GM18858 (cell line): ENCODE data around the gene SDK1.

Source experiments
- ATAC-seq: cut with Tn5 transposase; IDR thresholded peaks from one replicate; pipeline ENCODE4 v1.9.1; 2021; ENCODE audit not compliant: unreplicated experiment

Gene SDK1

GRCh38 chr7:3771906-3772305 is 470.9 kb downstream of the SDK1 start:
- no peak for ATAC-seq

GRCh38 chr7:3778345-3778744 is 477.3 kb downstream of the SDK1 start:
- no peak for ATAC-seq

- no peak for ATAC-seq
Observed at GRCh38 chr7:3780016-3780415, 479.0 kb downstream of the SDK1 start.

- ATAC-seq: no peak
Observed at GRCh38 chr7:3780525-3780924, 479.5 kb downstream of the SDK1 start.

GRCh38 chr7:3781607-3782006 is 480.6 kb downstream of the SDK1 start:
- no peak for ATAC-seq

- ATAC-seq: no peak
Observed at GRCh38 chr7:3787717-3788264, 486.7 kb downstream of the SDK1 start.

- no peak for ATAC-seq
Observed at GRCh38 chr7:3790803-3791202, 489.8 kb downstream of the SDK1 start.

GRCh38 chr7:3791327-3791726 is 490.3 kb downstream of the SDK1 start:
- no peak for ATAC-seq

GRCh38 chr7:3795141-3795540 is 494.1 kb downstream of the SDK1 start:
- ATAC-seq: no peak

GRCh38 chr7:3795781-3796180 is 494.7 kb downstream of the SDK1 start:
- ATAC-seq: no peak

- no peak for ATAC-seq
Observed at GRCh38 chr7:3805151-3805550, 504.1 kb downstream of the SDK1 start.

GRCh38 chr7:3806516-3806915 is 505.5 kb downstream of the SDK1 start:
- ATAC-seq: no peak

GRCh38 chr7:3807824-3808223 is 506.8 kb downstream of the SDK1 start:
- no peak for ATAC-seq

GRCh38 chr7:3821488-3821887 is 520.4 kb downstream of the SDK1 start:
- no peak for ATAC-seq

GRCh38 chr7:3825491-3825890 is 524.4 kb downstream of the SDK1 start:
- no peak for ATAC-seq

- ATAC-seq: no peak
Observed at GRCh38 chr7:3832199-3832598, 531.1 kb downstream of the SDK1 start.

GRCh38 chr7:3835109-3835508 is 534.1 kb downstream of the SDK1 start:
- ATAC-seq: no peak

- no peak for ATAC-seq
Observed at GRCh38 chr7:3836855-3837254, 535.8 kb downstream of the SDK1 start.

GRCh38 chr7:3844540-3845151 is 543.6 kb downstream of the SDK1 start:
- no peak for ATAC-seq

- no peak for ATAC-seq
Observed at GRCh38 chr7:3846738-3847137, 545.7 kb downstream of the SDK1 start.

GRCh38 chr7:3847336-3847735 is 546.3 kb downstream of the SDK1 start:
- no peak for ATAC-seq

GRCh38 chr7:3859431-3859830 is 558.4 kb downstream of the SDK1 start:
- ATAC-seq: no peak

- ATAC-seq: no peak
Observed at GRCh38 chr7:3860932-3861331, 559.9 kb downstream of the SDK1 start.
